Measurements from ENCODE around the gene CBX4.
"Not testable (repeated sequence)": the region's sequence is repeated elsewhere in the genome, so short reads cannot be mapped to it uniquely, and the experiment has no call there.

CBX4 gene

DNA sequence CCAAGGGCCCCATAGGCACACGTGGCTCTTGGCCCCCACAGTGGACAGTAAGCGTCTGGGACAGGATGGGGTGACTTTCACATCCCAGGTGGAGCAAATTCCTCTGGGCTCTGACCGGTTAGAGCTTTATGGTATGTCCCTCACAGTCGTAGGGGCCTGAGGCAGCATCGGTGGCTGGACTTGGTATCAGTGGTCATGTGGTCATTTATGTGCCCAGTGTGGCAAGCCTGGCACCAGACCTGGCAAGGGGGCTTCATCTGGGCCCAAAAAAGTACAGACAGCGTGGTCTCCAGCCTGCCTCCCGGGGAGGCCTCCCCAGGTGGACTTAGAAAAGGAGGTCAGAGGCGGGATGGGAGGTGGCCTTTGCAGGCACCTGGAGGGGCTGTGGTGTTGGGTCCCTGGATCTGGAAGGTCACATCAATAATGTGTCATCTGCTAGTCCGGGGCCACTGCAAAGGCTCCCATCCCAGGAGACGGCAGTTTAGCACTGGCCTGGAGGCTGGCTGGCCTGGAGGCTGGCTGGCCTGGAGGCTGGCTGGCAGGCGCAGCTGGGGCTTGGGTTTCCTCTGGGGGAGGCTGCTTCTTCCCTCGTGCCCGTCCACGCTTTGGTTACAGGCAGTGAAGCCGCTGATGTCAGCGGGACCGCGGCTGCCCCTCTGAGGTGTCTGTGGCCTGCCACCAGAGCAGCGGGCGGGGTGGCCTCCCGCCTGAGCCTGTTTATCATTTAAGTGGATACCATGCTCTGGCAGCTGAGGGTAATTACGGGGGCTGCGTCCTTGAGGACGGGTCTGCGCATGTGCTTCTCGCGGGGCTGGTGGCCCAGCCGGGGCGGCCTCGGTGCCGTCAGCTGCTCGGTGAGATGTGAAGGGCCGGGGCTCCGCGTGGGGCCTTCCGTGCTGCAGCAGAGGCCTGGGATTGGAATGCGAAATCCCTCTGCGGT is 20.7 kb upstream of the CBX4 start:
- no peak for DNase-seq (ENCODE audit: low read depth in 3 of 3)

DNA sequence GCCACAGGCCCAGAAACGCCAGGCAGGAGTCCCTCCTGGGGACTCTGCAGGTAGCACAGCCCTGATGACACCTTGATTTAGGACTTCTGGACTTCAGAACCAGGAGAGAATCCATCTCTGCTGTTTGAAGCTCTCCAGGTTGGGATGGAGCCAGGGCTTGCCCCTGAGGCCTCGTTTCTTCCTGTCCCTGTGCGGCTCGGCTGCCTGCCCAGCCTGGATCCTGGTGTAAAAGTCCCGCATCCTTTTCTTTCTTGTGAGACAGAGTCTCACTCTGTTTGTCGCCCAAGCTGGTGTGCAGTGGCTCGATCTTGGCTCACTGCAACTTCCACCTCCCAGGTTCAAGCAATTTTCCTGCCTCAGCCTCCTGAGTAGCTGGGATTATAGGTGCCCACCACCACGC is 17.9 kb upstream of the CBX4 start:
- no peak for DNase-seq (ENCODE audit: low read depth in 3 of 3)

DNA sequence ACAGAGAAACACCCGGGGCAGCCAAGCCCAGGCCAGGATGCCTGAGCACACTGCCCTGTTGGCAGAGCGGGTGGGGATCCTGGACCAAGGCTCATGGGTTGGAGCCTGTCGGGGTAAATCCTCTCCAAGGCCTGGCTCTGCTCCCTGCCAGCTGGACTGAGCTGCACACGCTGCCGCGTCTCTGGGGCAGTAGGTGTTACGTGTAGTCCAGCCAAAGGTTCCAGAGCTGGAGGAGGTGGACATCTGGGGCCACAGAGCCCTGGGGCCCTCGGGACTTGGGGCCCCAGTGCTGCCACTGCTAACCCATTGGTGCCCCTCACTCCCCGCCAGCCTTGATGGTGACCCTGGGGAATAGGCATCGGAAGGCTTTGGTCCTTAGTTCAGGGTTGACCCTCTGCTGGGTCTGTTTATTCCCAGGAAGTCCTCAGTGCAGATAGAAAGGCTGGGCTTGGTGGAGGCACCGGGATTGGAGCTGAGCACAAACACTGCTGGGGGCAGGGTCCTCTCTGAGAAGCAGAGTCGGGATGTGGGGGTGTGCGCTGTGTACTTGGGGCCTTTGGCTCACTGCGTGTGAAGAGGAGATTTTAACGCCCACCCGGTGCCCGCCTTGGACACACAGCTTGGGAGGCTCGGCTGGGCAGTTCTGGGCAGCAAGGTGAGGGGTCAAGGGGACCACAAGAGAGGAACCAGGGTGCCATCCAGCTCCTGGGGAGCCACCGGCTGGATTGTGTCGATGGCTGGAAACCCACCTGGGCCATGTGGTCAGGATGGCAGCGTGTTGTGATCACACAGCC is 16.3 kb upstream of the CBX4 start:
- no peak for DNase-seq (ENCODE audit: low read depth in 3 of 3)

DNA sequence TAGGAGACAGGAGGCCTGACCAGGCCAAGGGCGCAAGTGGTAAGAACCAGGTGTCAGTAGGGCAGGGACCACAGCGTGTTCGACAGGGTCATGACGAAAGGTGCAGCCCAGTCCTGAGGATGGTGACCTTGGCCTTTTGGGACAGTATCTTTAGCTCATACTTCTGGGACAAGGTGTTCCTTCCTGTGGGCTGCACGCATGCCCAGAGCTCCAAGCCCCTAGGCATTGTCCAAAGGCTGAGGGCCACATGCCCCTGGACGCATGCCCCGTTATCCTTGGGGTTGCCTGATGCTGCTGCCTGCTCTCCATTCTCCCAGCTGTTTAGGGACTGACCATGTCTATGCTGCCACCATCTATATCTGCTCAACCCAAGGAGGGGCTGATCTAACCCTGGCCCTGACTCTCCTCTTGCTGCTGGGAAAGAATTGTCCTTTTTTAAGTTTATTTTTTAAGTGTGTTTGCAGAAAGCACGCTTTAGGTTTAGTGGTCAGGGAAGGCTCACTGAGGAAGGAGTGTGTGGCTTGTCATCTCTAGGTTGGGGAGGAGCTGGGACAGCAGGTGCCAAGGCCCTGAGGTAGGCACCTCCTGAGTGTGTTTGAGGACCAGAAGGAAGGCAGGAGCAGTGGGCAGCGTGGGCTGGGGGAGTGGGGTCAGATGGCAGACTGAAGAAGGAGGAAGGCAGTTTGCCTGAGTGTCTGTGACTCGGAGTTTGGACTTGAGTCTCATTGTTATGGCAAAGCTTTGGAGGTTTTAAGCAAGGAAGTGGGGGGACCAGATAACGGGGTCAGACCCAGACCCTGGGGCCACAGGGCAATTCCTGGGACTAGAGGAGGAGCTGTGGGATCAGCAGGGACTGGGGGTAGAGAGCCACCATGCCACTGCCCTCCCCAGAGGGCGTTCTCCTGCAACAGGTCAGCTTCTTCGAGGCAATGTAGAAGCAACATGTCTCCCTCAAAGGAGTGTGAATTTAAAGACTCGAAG is 15.1 kb upstream of the CBX4 start:
- DNase-seq (ENCODE audit: low read depth in 3 of 3): no peak

DNA sequence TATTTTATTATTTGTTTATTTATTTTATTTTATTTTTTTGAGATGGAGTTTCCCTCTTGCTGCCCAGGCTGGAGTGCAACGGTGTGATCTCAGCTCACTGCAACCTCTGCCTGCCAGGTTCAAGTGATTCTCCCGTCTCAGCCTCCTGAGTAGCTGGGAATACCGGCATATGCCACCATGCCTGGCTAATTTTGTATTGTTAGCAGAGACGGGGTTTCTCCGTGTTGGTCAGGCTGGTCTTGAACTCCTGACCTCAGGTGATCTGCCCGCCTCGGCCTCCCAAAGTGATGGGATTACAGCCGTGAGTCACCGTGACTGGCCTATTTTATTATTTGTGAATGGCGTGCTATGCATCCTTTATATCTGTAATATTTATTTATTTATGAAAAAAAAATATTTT is 13.9 kb upstream of the CBX4 start:
- not testable (repeated sequence) for DNase-seq (ENCODE audit: low read depth in 3 of 3)

DNA sequence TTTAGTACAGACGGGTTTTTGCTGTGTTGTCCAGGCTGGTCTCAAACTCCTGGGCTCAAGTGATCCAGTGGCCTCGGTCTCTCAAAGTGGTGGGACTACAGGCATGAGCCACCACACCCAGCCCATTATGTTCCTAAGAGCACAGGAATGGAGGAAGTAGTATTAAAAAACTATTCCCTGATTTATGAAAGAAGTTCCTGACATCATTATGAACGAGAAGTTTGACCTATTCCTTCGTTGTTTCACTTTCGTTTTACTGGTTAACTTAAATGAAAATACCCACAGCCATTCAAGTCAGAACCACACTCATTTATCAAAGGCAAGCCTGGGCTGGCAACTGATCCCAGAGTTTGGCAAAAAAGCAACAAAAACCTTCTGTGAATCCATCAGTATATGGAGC is 13.5 kb upstream of the CBX4 start:
- DNase-seq (ENCODE audit: low read depth in 3 of 3): no peak

DNA sequence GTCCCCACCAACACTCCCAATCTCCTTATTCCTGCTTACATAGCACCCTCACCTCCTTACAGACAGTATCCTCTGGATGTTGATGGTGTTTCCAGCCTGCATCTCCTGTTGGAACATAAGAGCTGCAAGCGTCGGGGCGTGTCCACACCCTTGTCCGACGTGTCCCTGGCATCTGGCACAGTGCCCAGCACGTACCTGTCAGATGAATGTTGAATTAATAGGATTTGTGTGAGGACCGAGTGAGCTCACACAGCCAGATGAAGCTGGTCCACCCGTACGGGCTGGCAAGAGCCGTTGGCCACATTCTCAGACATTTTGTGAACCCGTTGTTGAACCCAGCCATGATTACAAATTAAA is 12.2 kb upstream of the CBX4 start:
- no peak for DNase-seq (ENCODE audit: low read depth in 3 of 3)

DNA sequence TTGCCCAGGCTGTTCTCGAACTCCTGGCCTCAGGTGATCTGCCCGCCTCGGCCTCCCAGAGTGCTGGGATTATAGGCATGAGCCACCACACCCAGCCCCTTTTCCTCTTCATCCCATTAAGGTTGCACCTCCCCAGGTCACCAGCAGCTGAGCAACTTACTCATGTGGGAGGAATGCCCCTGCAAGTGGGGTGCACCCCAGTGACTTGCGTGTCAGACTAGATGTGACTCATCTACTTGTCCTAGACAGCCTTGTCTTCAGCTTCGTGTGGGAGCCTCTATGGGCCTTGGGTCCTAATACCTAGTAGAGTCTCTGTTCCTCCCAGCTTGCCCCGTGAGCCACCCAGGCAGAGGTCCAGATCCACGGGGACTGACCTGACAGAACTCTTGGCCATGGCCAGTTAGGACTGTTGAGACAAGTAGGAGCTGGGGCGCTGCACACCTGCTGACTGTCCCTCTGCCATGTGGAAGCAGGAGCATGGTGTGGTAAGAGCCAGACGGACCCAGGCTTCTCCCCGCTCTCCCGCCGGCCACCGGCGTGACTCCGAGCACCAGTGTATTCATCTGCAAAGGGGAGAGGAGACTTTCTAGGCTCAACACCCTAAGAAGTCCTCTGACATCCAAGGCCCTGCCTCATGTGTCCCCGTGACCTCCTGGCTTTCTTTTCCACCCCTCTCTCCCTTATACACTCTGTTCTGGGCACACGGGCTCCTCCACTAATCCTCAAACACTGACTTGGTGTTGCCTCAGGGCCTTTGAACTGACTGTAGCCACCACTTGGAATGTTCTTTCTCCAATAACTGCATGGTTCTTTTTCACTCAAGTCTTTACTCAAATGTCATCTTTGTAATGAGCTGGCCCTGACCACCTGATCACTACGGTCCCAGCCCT is 11.6 kb upstream of the CBX4 start:
- no peak for DNase-seq (ENCODE audit: low read depth in 3 of 3)

DNA sequence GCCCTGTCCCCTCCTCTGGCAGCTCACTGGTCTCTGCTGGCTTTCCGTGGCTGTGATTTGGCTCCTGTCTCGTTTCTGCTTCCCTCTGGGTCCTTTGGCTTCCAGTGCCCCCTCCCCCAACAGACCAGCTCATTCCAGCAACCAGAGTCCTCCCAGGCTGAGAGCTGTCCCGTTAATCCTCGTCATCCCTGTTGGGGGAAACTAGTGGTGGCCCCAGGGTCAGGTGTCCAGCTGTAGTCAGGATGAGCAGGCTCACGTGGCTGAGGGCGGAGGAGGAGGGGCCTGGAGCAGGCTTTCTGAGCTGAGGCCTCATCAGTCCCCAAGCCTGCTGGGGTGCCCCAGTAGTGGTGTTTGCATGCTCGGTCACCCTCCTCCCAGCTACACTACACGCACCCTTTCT is 10.7 kb upstream of the CBX4 start:
- DNase-seq (ENCODE audit: low read depth in 3 of 3): no peak

DNA sequence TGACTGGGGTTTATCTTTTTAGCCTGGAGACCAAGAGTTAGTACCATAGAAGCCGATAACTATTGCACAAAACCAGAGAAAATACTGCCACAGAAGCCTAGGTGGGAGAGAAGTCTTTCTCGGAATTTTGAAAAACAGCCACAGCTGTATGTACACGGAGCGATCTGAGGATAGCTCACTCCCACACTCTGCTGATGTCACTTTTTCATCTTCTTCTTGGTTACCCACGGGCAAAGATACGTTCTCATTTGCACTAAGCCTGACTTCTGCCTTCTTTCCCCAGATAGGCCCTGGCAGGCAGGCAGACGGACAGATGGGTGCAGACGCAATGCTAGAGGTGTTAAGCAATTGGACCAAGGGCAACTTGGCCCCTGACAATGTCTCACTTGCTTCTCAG is 9.1 kb upstream of the CBX4 start:
- DNase-seq (ENCODE audit: low read depth in 3 of 3): no peak

DNA sequence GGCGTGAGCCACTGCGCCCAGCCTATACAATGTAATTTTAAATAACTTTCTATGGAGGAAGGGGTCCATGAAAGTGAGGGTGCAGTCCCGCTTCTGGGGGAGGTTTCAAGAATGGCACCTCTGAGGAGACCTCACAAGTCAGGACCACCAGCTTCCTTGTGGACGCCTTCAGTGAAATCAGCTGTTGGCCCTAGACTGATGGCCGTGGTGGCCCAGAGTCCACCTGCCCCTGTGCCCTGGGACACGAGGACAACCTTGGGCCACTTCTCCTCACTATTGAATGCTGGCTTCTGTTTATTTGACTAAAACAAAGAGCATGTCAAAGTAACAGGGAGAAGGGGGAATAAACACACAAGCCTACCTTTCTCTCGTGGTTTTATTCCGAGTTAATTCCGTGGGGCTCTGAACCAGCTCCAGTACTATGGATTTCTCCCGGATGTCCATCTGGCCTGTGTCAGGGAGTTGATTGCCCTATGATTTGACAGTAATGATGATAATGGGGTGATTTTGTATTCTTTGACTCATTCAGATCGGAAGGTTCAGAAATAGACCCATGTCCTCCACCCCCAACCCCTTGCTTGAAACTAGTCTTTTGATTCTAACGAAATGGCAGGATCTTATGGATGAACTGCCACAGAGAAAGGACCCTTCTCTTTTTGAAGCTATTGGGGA is 8.6 kb upstream of the CBX4 start:
- DNase-seq (ENCODE audit: low read depth in 3 of 3): no peak

DNA sequence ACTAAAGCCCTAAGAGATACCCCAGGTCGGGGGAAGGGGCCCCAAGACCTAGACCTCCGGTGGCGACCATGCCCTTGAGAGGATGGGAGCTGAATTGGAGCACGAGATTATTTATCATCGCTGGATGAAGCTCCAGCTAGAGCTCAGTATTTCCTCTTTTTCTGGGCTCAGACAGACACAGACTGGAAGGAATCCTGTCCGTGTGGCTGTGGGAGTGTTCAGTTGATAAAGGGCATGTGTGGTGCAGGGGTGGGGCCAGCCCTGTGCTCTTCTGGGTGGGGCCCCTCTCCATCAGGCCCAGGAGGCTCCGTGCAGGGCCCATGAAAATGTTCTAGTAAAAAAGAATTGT is 6.3 kb upstream of the CBX4 start:
- no peak for DNase-seq (ENCODE audit: low read depth in 3 of 3)

DNA sequence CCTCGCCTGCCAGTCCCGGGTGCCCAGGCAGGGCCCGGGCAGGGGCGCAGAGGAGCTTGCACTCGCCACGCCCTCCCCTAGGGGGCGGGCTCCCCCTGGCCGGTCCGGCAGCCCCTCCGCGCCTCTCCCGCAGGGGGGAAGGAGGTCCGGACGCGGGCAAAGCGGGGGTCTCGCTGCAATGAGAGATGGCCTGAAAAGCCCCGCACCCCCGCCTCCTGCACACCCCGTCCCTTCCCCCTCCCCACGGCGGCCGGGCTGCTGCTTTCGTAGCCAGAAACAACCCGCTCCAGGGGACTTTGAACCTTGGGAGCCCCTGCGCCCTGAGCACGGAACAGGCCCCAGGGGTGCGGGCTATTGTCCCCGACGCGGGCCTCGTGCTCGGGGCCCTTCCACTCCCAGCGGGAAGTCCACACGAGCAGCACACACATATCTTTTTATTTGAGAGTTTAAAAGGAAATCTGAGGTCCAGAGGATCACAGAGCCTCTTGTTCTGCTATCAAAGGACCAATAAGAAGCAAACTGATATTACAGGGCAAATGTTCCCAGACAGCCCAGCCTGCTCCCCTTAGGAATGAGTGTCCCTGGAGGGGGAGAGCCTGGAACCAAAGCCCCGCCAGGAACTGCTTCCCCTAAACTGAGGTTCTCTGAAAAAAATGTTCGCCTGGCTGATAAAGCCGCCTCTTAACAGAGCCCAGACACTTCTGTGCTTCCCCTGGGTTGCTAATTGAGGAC is 5.8 kb upstream of the CBX4 start:
- DNase-seq (ENCODE audit: low read depth in 3 of 3): no peak

DNA sequence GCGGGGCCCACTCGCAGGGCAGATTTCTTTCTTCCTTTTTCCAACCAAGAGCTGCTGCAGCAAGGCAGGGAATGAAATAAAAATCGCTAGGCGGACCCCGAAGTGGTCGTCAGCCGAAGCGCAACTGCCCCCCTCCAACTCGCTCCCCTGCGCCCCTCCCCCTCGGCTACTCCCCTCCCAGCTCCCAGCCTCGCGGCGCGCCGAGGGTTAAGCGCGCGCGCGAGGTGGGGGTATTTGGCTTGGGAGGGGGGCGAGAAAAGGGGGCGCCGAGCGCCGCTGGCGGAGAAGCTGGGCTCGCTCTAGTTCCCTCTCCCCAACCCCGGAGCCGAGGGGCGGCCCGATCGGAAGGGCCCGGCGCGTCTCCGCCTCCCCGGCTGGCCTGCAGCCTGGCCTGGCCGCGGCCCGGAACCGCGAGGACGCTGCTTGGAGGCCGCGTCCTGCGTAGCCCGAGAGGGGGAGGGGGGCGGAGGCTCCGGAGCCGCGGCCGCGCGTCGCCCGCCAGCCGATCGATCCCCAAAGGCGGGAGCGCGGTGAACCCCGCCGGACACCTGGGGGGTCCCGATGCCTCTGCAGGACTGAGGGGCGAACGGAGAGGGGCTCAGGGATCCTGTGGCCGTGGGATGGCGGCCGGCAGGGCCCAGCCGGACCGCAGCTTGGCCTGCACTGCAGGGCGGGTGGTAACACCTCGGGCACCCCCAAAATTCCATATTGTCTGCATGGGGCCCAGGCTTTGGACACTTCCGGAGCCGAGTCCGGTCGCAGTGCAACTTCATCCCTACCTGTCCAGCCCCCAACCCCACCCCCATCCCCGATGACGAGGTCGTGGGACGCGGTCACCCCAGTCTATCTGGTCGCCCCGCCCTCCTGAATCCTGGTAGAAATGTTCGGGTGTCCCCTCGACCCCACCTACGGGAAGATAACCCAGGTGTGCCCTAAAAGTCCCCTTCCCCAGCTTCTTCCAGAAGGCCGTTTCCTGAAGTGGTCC is 4.9 kb upstream of the CBX4 start:
- no peak for DNase-seq (ENCODE audit: low read depth in 3 of 3)

DNA sequence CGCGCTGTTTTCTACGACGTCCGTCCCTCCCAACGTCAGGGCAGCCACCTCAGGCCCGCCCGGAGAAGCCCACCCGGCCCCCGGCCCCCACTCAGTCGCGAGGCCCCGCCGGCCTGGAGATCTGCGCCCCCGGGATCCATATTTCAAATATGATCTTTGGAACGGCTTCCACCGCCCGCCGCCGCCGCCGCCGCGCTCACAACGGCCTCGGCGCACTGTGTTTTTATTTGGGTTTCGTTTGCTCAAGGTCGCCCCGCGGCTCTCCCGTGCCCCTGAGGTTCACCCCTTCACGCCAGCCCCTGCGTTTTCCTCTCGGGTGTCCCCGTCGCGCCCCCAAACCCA is 4.2 kb upstream of the CBX4 start:
- DNase-seq (ENCODE audit: low read depth in 3 of 3): no peak

DNA sequence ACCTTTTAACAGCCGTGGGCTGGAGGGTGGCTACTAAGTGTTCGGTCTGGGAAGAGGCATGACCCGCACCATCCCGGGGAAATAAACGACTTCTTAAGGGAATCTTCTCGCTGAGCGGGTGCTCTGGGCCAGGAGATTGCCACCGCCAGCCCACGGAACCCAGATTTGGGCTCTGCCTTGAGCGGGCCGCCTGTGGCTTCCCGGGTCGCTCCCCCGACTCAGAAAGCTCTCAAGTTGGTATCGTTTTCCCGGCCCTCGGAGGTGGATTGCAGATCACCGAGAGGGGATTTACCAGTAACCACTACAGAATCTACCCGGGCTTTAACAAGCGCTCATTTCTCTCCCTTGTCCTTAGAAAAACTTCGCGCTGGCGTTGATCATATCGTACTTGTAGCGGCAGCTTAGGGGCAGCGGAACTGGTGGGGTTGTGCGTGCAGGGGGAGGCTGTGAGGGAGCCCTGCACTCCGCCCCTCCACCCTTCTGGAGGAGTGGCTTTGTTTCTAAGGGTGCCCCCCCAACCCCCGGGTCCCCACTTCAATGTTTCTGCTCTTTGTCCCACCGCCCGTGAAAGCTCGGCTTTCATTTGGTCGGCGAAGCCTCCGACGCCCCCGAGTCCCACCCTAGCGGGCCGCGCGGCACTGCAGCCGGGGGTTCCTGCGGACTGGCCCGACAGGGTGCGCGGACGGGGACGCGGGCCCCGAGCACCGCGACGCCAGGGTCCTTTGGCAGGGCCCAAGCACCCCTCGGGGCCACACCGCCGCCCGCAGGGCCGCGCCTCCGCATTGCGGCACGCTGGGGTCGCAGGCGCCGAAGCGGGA is 3.6 kb upstream of the CBX4 start:
- no peak for DNase-seq (ENCODE audit: low read depth in 3 of 3)

DNA sequence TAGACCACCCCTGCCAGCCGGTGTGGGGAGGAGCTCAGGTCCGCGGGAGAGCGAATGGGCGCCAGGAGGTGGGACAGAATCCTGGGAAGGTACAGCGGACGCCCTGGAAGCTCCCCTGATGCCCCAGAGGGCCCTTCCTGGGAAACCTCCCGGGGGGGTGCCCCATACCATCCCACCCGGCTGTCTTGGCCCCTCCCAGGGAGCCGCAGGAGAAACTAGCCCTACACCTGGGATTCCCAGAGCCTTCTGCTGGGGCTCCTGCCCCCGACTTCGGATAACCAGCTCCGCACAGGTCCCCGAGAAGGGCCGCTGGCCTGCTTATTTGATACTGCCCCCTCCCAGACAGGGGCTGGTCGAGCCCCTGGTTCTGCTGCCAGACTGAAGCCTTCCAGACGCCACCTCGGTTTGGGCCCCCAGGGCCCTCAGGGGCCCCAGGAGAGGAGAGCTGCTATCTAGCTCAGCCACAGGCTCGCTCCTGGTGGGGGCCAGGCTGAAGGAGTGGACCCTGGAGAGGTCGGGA is 3.0 kb upstream of the CBX4 start:
- DNase-seq (ENCODE audit: low read depth in 3 of 3): no peak

All from stimulated activated CD4-positive, alpha-beta T cell treated with anti-CD3 and anti-CD28 coated beads, TNF-alpha, amount 100 ng/mL, for 24 hours (primary cell).